AG04450 (cell line): Measurements from ENCODE around the gene ACADM. TPM values are rescaled to one million over a fixed set of nuclear protein-coding genes. Genes with fewer than 3 reads are reported as not detected.

Source experiments
- CTCF ChIA-PET: fragments of 300-600, 350-600 bp; formaldehyde crosslinking; extraction: SDS; loops from one replicate; lab custom pipeline; 2022; ENCODE audit warnings: antibody characterized with exemption, inconsistent platforms; lab: Charles Lee
- POLR2A ChIA-PET: fragments of 350-600 bp; formaldehyde crosslinking; extraction: SDS; loops from one replicate; lab custom pipeline; 2021; ENCODE audit warnings: antibody characterized with exemption, inconsistent platforms; lab: Yijun Ruan, JAX
- DNase-seq: peaks from one replicate; pipeline ENCODE4 v3.0.0-alpha.2; 2011; ENCODE audit warnings: low read depth, low spot score
- H3K27ac ChIP-seq: one replicate; pipeline ENCODE4 v1.5.1; 2012; ENCODE audit warnings: low read depth, low read length, control low read depth
- H3K27me3 ChIP-seq: one replicate; pipeline ENCODE4 v1.6.0; 2012; ENCODE audit warnings: low read length; ENCODE audit not compliant: control insufficient read depth, insufficient read depth
- H3K4me3 ChIP-seq: 2 replicates; pipeline ENCODE4 v1.5.1; 2011; ENCODE audit warnings: mild to moderate bottlenecking, low read depth, low read length, control low read depth
- H3K9me3 ChIP-seq: 2 replicates; pipeline ENCODE4 v1.5.1; 2012; ENCODE audit warnings: low read length; ENCODE audit not compliant: control insufficient read depth, insufficient read depth
- polyA plus RNA-seq: library from polyadenylated mRNA; depleted of rRNA; stranded (reverse); fragments of >200 nt; gene quantifications from 2 replicates; pipeline ENCODE4 v1.2.3, GENCODE V29; 2011
- TF ChIP-seq, protein P1 (sequence below): IDR thresholded peaks from 2 replicates; pipeline ENCODE4 v1.5.1; 2011; ENCODE audit warnings: low read depth, low read length, control low read depth, inconsistent platforms

The ACADM gene
- polyA plus RNA-seq, 1 experiment, result 43.2 TPM

DNA sequence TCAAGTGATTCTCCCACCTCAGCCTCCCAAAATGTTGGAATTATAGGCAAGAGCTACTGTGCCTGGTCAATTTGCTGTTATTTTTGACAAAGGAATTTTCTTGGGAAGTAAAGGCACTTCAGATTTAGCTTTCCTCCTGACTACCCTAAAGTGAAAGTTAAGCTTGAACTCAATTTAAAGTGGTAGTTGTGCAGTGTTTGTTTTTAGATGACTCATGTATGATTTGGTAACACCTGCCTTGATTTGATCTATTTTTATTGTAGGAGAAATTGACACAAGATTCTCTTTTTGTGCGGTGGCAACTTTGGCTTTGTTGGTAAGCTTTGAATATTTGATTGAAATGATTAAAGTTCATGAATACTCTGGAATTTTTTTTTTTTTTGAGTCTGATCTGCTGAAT lies 66.5 kb downstream of the ACADM start:
- Histone ChIP-seq H3K4me3 (no peak overlapping the region; the same call in 1 of the 2 replicates), H3K27ac (peak overlapping the region; percentile 41), H3K27me3 (no peaks in the 10 kb centered on the region), H3K9me3 (no peaks in the 10 kb centered on the region)
- TF ChIP-seq, protein P1, sequence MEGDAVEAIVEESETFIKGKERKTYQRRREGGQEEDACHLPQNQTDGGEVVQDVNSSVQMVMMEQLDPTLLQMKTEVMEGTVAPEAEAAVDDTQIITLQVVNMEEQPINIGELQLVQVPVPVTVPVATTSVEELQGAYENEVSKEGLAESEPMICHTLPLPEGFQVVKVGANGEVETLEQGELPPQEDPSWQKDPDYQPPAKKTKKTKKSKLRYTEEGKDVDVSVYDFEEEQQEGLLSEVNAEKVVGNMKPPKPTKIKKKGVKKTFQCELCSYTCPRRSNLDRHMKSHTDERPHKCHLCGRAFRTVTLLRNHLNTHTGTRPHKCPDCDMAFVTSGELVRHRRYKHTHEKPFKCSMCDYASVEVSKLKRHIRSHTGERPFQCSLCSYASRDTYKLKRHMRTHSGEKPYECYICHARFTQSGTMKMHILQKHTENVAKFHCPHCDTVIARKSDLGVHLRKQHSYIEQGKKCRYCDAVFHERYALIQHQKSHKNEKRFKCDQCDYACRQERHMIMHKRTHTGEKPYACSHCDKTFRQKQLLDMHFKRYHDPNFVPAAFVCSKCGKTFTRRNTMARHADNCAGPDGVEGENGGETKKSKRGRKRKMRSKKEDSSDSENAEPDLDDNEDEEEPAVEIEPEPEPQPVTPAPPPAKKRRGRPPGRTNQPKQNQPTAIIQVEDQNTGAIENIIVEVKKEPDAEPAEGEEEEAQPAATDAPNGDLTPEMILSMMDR, result no peak
- POLR2A ChIA-PET, result interaction anchor here (0.6 to 1.0 kb wide), 2 partner anchors 16 to 1948 kb away, joined by 3 to 9 read pairs; no protein-coding TSS in a partner anchor
- CTCF ChIA-PET, result interaction anchor here (0.9 kb wide), 1 partner anchor 45 kb away, joined by 3 read pairs; no protein-coding TSS in a partner anchor
- no peak for DNase-seq

- CTCF ChIA-PET, result no interaction called here
- POLR2A ChIA-PET, result interaction anchor here (1.0 kb wide), 1 partner anchor 14 kb away, joined by 9 read pairs; no protein-coding TSS in a partner anchor
- no peak for DNase-seq
- Histone ChIP-seq H3K4me3 (no peak overlapping the region), H3K27me3 (no peaks in the 10 kb centered on the region), H3K9me3 (no peaks in the 10 kb centered on the region; the same call in 1 of the 2 replicates), H3K27ac (no peak overlapping the region)
- TF ChIP-seq, protein P1, result no peak
Observed at GRCh38 chr1:75792091-75792490, 67.6 kb downstream of the ACADM start.

DNA sequence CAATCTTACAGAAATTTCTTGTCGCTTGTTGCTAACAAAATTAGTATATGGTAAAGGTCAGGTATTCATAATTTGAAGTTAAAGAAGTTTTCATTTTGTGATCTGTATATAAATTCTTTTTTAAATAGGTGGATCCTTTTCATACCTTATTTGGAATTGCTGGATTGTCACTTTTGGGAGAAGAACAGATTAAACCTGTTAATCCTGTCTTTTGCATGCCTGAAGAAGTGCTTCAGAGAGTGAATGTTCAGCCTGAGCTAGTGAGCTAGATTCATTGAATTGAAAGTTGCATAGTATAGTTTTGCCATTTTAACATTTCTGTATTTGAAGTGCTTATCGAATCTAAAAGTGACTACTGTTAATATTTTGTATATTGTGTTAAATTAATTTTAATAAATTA lies 69.9 kb downstream of the ACADM start:
- DNase-seq, result no peak
- ChIA-PET POLR2A (interaction anchor here (1.7 kb wide), 1 partner anchor 8 kb away, joined by 6 read pairs; the partner anchor contains the start of gene RABGGTB), CTCF (no interaction called here)
- H3K27me3 ChIP-seq, result no peaks in the 10 kb centered on the region
- no peaks in the 10 kb centered on the region; the same call in 1 of the 2 replicates for H3K9me3 ChIP-seq
- H3K27ac ChIP-seq, result no peak overlapping the region
- TF ChIP-seq, protein P1, result no peak
- no peak overlapping the region for H3K4me3 ChIP-seq

DNA sequence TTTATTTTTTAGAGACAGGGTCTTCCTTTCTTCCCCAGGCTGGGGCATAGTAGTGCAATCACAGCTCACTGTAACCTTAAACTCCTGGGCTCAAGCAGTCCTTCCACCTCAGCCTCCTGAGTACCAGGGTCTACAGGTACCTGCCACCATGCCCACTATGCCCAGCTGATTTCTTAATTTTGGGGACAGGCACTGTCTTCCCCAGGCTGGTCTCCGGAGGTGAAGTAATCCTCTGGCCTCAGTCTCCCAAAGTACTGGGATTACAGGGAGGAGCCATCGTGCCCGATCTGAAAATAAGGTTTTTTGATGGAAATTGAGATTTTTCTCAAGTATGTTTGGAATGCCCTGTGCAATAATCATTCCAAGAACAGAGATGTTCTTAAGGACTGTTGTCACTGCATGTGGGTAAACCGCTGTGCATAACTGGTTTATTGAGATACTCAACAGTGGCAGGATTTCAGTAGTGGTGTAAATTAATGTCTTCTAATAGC lies 71.2 kb downstream of the ACADM start:
- Histone ChIP-seq H3K27me3 (no peaks in the 10 kb centered on the region), H3K9me3 (no peaks in the 10 kb centered on the region; the same call in 1 of the 2 replicates), H3K27ac (no peak overlapping the region), H3K4me3 (no peak overlapping the region)
- DNase-seq, result no peak
- TF ChIP-seq, protein P1, result no peak
- ChIA-PET POLR2A (interaction anchor here (1.2 to 1.7 kb wide), 2 partner anchors 10 kb away, joined by 6 to 9 read pairs; partner anchors contain the start of gene RABGGTB), CTCF (no interaction called here)

- Histone ChIP-seq H3K27ac (no peak within 1 kb of the TSS), H3K27me3 (no peaks in the 10 kb centered on the region), H3K4me3 (no peak within 1 kb of the TSS), H3K9me3 (no peaks in the 10 kb centered on the region; the same call in 1 of the 2 replicates)
- CTCF ChIA-PET, result no interaction called here
- no peak for DNase-seq
- POLR2A ChIA-PET, result interaction anchor here (1.2 to 1.4 kb wide), 2 partner anchors 11 to 15 kb away, joined by 4 to 9 read pairs; partner anchors contain the start of gene RABGGTB
- TF ChIP-seq, protein P1, result no peak
Observed at GRCh38 chr1:75796376-75797272, 72.1 kb downstream of the ACADM start, which contains the start of gene MSH4. MSH4 (plus strand) TSS chr1:75796882; CDS start chr1:75796986, 104 bp downstream.
